Keratinocyte (primary cell): ENCODE data around the gene PHACTR1. TPM values are rescaled to one million over a fixed set of nuclear protein-coding genes. Genes with fewer than 3 reads are reported as not detected.

Source experiments
- DNase-seq: peaks from one replicate; pipeline ENCODE4 v3.0.0-alpha.2; 2011; ENCODE audit warnings: low read depth, missing footprints, low spot score
- FAIRE-seq: peaks from 2 replicates; lab custom pipeline; 2011; peaks lifted over from hg19 to GRCh38; lab: Jason Lieb, UNC
- H2AFZ ChIP-seq: 2 replicates; pipeline ENCODE4 v1.6.0; 2012; ENCODE audit warnings: low read length, control low read depth, inconsistent platforms; ENCODE audit not compliant: control insufficient read depth
- H3K27ac ChIP-seq: 2 replicates; pipeline ENCODE4 v1.5.1; 2011; ENCODE audit warnings: low read length; ENCODE audit not compliant: control insufficient read depth, insufficient read depth
- H3K27me3 ChIP-seq: 3 replicates; pipeline ENCODE4 v1.6.0; 2011; ENCODE audit warnings: low read length; ENCODE audit not compliant: control insufficient read depth, insufficient read depth; ENCODE audit errors: extremely low read depth
- H3K36me3 ChIP-seq, 2 experiments: 2 replicates in 1 of 2; 3 replicates in 1 of 2; pipeline ENCODE4 v1.5.1; 2011; ENCODE audit warnings: low read length in 2 of 2, mild to moderate bottlenecking in 1 of 2; ENCODE audit not compliant: control insufficient read depth in 2 of 2, insufficient read depth in 2 of 2; ENCODE audit errors: extremely low read depth in 1 of 2
- H3K4me1 ChIP-seq: 3 replicates; pipeline ENCODE4 v1.5.1; 2011; ENCODE audit warnings: low read length; ENCODE audit not compliant: control insufficient read depth, insufficient read depth; ENCODE audit errors: extremely low read depth
- H3K4me2 ChIP-seq: 3 replicates; pipeline ENCODE4 v1.6.0; 2011; ENCODE audit warnings: low read depth, low read length; ENCODE audit not compliant: control insufficient read depth, insufficient read depth; ENCODE audit errors: extremely low read depth
- H3K4me3 ChIP-seq, 3 experiments: fragments of 200-600 bp in 1 of 3; sonication (generic) in 1 of 3; 2 replicates in 2 of 3; 3 replicates in 1 of 3; pipeline ENCODE4 v1.5.1; 2011 to 2016; ENCODE audit warnings: low read length in 3 of 3, mild to moderate bottlenecking in 3 of 3, control low read depth in 2 of 3, inconsistent platforms in 1 of 3, low read depth in 1 of 3, mixed read lengths in 1 of 3, mixed run types in 1 of 3, moderate library complexity in 1 of 3; ENCODE audit not compliant: control insufficient read depth in 2 of 3, insufficient read depth in 2 of 3; ENCODE audit errors: extremely low read depth in 1 of 3
- H3K79me2 ChIP-seq: 2 replicates; pipeline ENCODE4 v1.6.0; 2012; ENCODE audit warnings: low read length; ENCODE audit not compliant: control insufficient read depth, insufficient read depth
- H3K9ac ChIP-seq: 3 replicates; pipeline ENCODE4 v1.6.0; 2011; ENCODE audit warnings: low read length; ENCODE audit not compliant: control insufficient read depth, insufficient read depth; ENCODE audit errors: extremely low read depth
- H3K9me1 ChIP-seq: 3 replicates; pipeline ENCODE4 v1.6.0; 2011; ENCODE audit warnings: low read length; ENCODE audit not compliant: control insufficient read depth, insufficient read depth; ENCODE audit errors: extremely low read depth
- H3K9me3 ChIP-seq: 2 replicates; pipeline ENCODE4 v1.5.1; 2012; ENCODE audit warnings: low read depth, low read length; ENCODE audit not compliant: control insufficient read depth
- H4K20me1 ChIP-seq: 3 replicates; pipeline ENCODE4 v1.6.0; 2011; ENCODE audit warnings: low read length; ENCODE audit not compliant: control insufficient read depth, insufficient read depth; ENCODE audit errors: extremely low read depth
- CTCF ChIP-seq, 3 experiments: IDR thresholded peaks in 1 of 3; conservative IDR thresholded peaks in 1 of 3; optimal IDR thresholded peaks in 1 of 3; 2 replicates in 2 of 3; 3 replicates in 1 of 3; pipeline versions ENCODE3 to v1.5.1; 2011; ENCODE audit warnings: low read length in 3 of 3, mild to moderate bottlenecking in 3 of 3, moderate library complexity in 2 of 3, control low read depth in 1 of 3, inconsistent platforms in 1 of 3; ENCODE audit not compliant: insufficient read depth in 2 of 3; ENCODE audit errors: extremely low read depth in 1 of 3
- EZH2 ChIP-seq: IDR thresholded peaks from one replicate; pipeline ENCODE4 v1.6.1; 2012; ENCODE audit warnings: inconsistent platforms, mild to moderate bottlenecking, low read length, moderate library complexity
- dilution Hi-C: fragments of 300-500 bp; cut with MboI; formaldehyde crosslinking; loops from one replicate; pipeline ENCODE4 v1.7.0; 2020; ENCODE audit warnings: low sequenced_read_pairs; ENCODE audit not compliant: extremely low pct_ligation_motif_present
- polyA plus RNA-seq, 5 experiments: library from polyadenylated mRNA; depleted of rRNA in 3 of 5; stranded (reverse) in 3 of 5; stranded (forward) in 1 of 5; unstranded in 1 of 5; fragments of >200 nt; gene quantifications; 1 replicate in 1 of 5; 2 replicates in 3 of 5; 3 replicates in 1 of 5; pipeline versions ENCODE4 v1.2.1 to v1.2.3, GENCODE V29; 2011 to 2012; ENCODE audit warnings: missing spikeins in 2 of 5, low read depth in 1 of 5, low replicate concordance in 1 of 5

PHACTR1 gene
- polyA plus RNA-seq, 1 donor (not counting 4 experiments of a cell fraction or from before 2014, with no cell fraction given), result 0.22 TPM

- Histone ChIP-seq H4K20me1 (no peaks in the 10 kb centered on the region), H3K4me1 (no peaks in the 10 kb centered on the region), H3K27ac (no peak overlapping the region), H2AFZ (no peak overlapping the region), H3K4me3 (no peak overlapping the region), H3K27me3 (no peaks in the 10 kb centered on the region), H3K79me2 (no peaks in the 10 kb centered on the region), H3K4me2 (no peak overlapping the region), H3K9me3 (no peaks in the 10 kb centered on the region), H3K9me1 (no peaks in the 10 kb centered on the region), H3K36me3 (peaks cover 3 to 16% of the 10 kb centered on the region in 2 experiments), H3K9ac (no peak overlapping the region)
- dilution Hi-C loops, result no loop called here
- TF ChIP-seq EZH2 (no peak), CTCF (optimal IDR thresholded peaks at IDR 0.05 in 1 of 3, IDR thresholded peaks at IDR 0.05 in 1 of 3, conservative IDR thresholded peaks at IDR 0.05 in 1 of 3; ENCODE audit: extremely low read depth in 1 of 3, insufficient read depth in 2 of 3, low read length in 3 of 3) (no peak)
- DNase-seq (no peak), FAIRE-seq (no peak)
These were observed 576.2 kb downstream of the PHACTR1 start for GRCh38 chr6:13292774-13293173.

- FAIRE-seq (no peak), DNase-seq (no peak)
- H3K79me2 ChIP-seq, result no peaks in the 10 kb centered on the region
- H3K4me2 ChIP-seq, result no peak overlapping the region
- H3K27ac ChIP-seq, result no peak overlapping the region
- TF ChIP-seq CTCF (optimal IDR thresholded peaks at IDR 0.05 in 1 of 3, IDR thresholded peaks at IDR 0.05 in 1 of 3, conservative IDR thresholded peaks at IDR 0.05 in 1 of 3; ENCODE audit: extremely low read depth in 1 of 3, insufficient read depth in 2 of 3, low read length in 3 of 3) (no peak), EZH2 (no peak)
- H3K4me3 ChIP-seq, result no peak overlapping the region
- H2AFZ ChIP-seq, result no peak overlapping the region
- no peaks in the 10 kb centered on the region for H3K27me3 ChIP-seq
- no peak overlapping the region for H3K9ac ChIP-seq
- dilution Hi-C loops, result no loop called here
- peaks cover 3 to 15% of the 10 kb centered on the region in 2 experiments for H3K36me3 ChIP-seq
- no peaks in the 10 kb centered on the region for H3K9me1 ChIP-seq
- no peaks in the 10 kb centered on the region for H4K20me1 ChIP-seq
- no peaks in the 10 kb centered on the region for H3K9me3 ChIP-seq
- H3K4me1 ChIP-seq, result no peaks in the 10 kb centered on the region
These were observed 578.0 kb downstream of the PHACTR1 start for GRCh38 chr6:13294499-13295069.
